ENCODE measurements around the gene CALM1. TPM values are rescaled to one million over a fixed set of nuclear protein-coding genes. Genes with fewer than 3 reads are reported as not detected.

The CALM1 gene
- total and polyA plus RNA-seq, 3 donors from 2014 or later = 379 to 526 (median 428) TPM

DNA sequence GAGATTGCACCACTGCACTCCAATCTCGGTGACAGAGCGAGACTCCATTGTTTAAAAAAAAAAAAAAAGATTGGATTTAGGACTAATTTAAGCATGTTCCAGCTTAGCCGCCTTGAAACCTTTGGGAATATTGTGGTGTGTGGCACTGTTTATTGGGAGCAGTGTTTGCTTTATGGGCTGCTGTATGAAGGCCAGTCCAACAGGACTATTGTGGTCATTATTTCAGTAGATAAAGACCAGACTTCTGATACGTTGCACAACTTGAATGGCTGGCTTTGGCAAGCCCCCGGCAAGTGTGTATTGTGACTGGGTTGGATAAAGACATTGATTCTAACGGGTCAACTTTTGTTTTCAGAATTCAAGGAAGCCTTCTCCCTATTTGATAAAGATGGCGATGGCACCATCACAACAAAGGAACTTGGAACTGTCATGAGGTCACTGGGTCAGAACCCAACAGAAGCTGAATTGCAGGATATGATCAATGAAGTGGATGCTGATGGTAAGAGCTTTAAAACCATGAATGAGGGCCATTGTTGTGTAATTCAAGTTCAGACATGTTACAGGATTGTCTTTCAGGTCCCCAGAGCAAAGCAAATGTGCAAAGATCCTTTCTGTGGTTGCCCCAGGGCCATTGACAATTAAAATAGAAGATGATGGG lies 4.2 kb downstream of the CALM1 start:
- Histone ChIP-seq H3K36me3 (ENCODE audit: low read depth, missing control alignments) (peaks cover 3% of the 10 kb centered on the region), H3K9me3 (no peaks in the 10 kb centered on the region), H3K4me3 (no peak overlapping the region), H3K27me3 (no peaks in the 10 kb centered on the region), H3K27ac (no peak overlapping the region), H3K4me1 (peaks cover 10% of the 10 kb centered on the region)
- TF ChIP-seq, protein P1, sequence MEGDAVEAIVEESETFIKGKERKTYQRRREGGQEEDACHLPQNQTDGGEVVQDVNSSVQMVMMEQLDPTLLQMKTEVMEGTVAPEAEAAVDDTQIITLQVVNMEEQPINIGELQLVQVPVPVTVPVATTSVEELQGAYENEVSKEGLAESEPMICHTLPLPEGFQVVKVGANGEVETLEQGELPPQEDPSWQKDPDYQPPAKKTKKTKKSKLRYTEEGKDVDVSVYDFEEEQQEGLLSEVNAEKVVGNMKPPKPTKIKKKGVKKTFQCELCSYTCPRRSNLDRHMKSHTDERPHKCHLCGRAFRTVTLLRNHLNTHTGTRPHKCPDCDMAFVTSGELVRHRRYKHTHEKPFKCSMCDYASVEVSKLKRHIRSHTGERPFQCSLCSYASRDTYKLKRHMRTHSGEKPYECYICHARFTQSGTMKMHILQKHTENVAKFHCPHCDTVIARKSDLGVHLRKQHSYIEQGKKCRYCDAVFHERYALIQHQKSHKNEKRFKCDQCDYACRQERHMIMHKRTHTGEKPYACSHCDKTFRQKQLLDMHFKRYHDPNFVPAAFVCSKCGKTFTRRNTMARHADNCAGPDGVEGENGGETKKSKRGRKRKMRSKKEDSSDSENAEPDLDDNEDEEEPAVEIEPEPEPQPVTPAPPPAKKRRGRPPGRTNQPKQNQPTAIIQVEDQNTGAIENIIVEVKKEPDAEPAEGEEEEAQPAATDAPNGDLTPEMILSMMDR (IDR thresholded peaks at IDR 0.05) = no peak
- TF ChIP-seq POLR2A (IDR thresholded peaks at IDR 0.05) = no peak
- no peak for DNase-seq
- WGBS, 2 donors = 62 to 77% methylated on average over 7 of the region's 7 CpGs
- intact Hi-C loops (cut with DNase I; ENCODE audit: low total_unique reads) = loop anchor here (5.0 kb wide), 1 partner anchor 296 kb away; no protein-coding TSS in a partner anchor

DNA sequence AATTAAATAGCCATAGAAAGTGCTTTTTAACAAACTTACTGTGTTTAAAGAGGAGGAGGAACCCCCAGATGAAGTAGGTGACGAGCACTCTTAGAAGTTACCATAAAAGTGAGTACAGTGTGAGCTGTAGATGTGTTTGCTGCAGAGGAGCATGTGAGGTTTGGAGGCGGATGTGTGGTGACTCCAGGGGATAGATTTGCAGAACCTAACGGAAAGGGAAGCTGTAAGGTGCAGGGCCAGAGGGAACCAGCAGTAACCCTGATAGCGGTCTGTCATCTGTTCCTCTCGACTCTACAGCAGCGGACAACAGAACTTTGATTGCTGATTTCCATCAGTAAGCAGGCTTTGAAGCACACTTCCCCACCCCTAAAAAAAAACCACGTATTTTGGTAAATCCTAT lies 5.2 kb downstream of the CALM1 start:
- no peak for TF ChIP-seq POLR2A (IDR thresholded peaks at IDR 0.05)
- TF ChIP-seq, protein P1 (IDR thresholded peaks at IDR 0.05) = no peak
- peaks cover 3% of the 10 kb centered on the region for H3K36me3 ChIP-seq (ENCODE audit: low read depth, missing control alignments)
- H3K27ac ChIP-seq = no peak overlapping the region
- H3K4me3 ChIP-seq = no peak overlapping the region
- no peak for DNase-seq
- no peaks in the 10 kb centered on the region for H3K27me3 ChIP-seq
- WGBS, 2 donors = 68 to 69% methylated on average over 7 of the region's 7 CpGs
- intact Hi-C loops (cut with DNase I; ENCODE audit: low total_unique reads) = loop anchor here (5.0 kb wide), 1 partner anchor 295 kb away; no protein-coding TSS in a partner anchor
- no peaks in the 10 kb centered on the region for H3K9me3 ChIP-seq
- peaks cover 10% of the 10 kb centered on the region for H3K4me1 ChIP-seq

DNA sequence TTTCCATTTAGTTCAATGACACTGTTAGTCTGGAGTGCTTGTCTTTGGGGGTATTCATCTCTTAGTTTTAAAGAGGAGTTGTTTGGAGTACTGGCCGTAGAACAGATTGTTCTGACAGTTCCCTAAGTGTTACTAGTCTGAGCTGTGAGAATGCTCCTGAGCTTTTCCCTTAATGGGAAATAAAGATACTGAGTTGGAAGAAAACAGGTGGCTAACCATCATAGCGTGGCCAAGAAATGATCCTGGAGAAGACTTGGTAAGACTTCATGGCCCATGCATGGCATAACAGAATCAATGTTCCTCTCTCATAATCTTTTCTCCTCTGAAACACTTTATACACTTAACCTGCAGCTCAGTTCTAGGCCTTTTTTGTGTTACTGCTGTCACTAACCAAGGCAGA lies 6.2 kb downstream of the CALM1 start:
- WGBS, 2 donors = 43 to 78% methylated on average over 2 of the region's 2 CpGs

DNA sequence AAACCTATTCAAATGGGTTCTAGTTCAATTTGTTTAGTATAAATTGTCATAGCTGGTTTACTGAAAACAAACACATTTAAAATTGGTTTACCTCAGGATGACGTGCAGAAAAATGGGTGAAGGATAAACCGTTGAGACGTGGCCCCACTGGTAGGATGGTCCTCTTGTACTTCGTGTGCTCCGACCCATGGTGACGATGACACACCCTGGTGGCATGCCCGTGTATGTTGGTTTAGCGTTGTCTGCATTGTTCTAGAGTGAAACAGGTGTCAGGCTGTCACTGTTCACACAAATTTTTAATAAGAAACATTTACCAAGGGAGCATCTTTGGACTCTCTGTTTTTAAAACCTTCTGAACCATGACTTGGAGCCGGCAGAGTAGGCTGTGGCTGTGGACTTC lies 8.3 kb downstream of the CALM1 start:
- TF ChIP-seq, protein P1 (IDR thresholded peaks at IDR 0.05) = no peak
- TF ChIP-seq POLR2A (IDR thresholded peaks at IDR 0.05) = no peak
- 85% methylated on average over 9 of the region's 9 CpGs for WGBS, 2 donors
- Histone ChIP-seq H3K27ac (no peak overlapping the region), H3K9me3 (no peaks in the 10 kb centered on the region), H3K4me1 (peaks cover 15% of the 10 kb centered on the region), H3K4me3 (no peak overlapping the region), H3K27me3 (no peaks in the 10 kb centered on the region), H3K36me3 (ENCODE audit: low read depth, missing control alignments) (peaks cover 3% of the 10 kb centered on the region)
- intact Hi-C loops (cut with DNase I; ENCODE audit: low total_unique reads) = no loop called here
- no peak for DNase-seq

More for the DNA sequence above, 6.2 kb downstream of the CALM1 start:
- TF ChIP-seq, protein P1 (IDR thresholded peaks at IDR 0.05) = no peak
- TF ChIP-seq POLR2A (IDR thresholded peaks at IDR 0.05) = no peak
- intact Hi-C loops (cut with DNase I; ENCODE audit: low total_unique reads) = loop anchor here (5.0 kb wide), 1 partner anchor 294 kb away; no protein-coding TSS in a partner anchor
- Histone ChIP-seq H3K4me1 (peaks cover 10% of the 10 kb centered on the region), H3K27me3 (no peaks in the 10 kb centered on the region), H3K36me3 (ENCODE audit: low read depth, missing control alignments) (peaks cover 3% of the 10 kb centered on the region), H3K27ac (no peak overlapping the region), H3K9me3 (no peaks in the 10 kb centered on the region), H3K4me3 (no peak overlapping the region)
- no peak for DNase-seq

DNA sequence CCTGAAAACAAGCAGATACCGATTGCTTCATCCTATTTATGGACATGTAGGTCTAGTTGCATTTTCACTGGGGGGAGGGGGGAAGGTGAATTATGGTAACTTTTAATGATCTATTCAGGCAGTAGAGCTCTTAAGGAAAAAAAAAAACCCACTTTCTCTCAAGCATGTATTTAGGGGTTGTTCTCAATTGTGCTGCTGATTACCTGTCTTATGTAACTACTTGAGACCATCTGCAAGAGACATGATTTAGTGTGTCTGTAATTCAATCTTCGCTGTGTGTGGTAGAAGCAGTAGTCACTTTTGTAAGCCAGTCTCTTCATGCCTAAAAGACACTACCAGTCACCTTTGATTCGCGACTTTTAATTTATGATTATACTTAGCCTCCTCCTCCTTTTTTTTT lies 8.9 kb downstream of the CALM1 start:
- intact Hi-C loops (cut with DNase I; ENCODE audit: low total_unique reads) = no loop called here
- H3K9me3 ChIP-seq = no peaks in the 10 kb centered on the region

More for the DNA sequence above, 8.9 kb downstream of the CALM1 start:
- peaks cover 10% of the 10 kb centered on the region for H3K4me1 ChIP-seq
- no peak for DNase-seq
- no peaks in the 10 kb centered on the region for H3K27me3 ChIP-seq
- H3K36me3 ChIP-seq (ENCODE audit: low read depth, missing control alignments) = peaks cover 3% of the 10 kb centered on the region
- no peak overlapping the region for H3K4me3 ChIP-seq
- TF ChIP-seq, protein P1 (IDR thresholded peaks at IDR 0.05) = no peak
- no peak for TF ChIP-seq POLR2A (IDR thresholded peaks at IDR 0.05)
- no peak overlapping the region for H3K27ac ChIP-seq
- 75 to 88% methylated on average over 4 of the region's 4 CpGs for WGBS, 2 donors

Data from testis (tissue), 3 donors.